ENCODE results near the gene SELENOI. TPM values are rescaled to one million over a fixed set of nuclear protein-coding genes. Genes with fewer than 3 reads are reported as not detected.
"Not testable (repeated sequence)": the region's sequence is repeated elsewhere in the genome, so short reads cannot be mapped to it uniquely, and the experiment has no call there.

Gene SELENOI
- total RNA-seq, 1 donor from 2014 or later = 14.5 TPM

GRCh38 chr2:26351375-26352090 lies 5.6 kb downstream of the SELENOI start:
- DNase-seq (ENCODE audit: low spot score) = no peak
- intact Hi-C loops (cut with DNase I) = no loop called here

GRCh38 chr2:26352892-26353291 lies 6.9 kb downstream of the SELENOI start:
- DNase-seq (ENCODE audit: low spot score) = no peak
- intact Hi-C loops (cut with DNase I) = no loop called here

DNA sequence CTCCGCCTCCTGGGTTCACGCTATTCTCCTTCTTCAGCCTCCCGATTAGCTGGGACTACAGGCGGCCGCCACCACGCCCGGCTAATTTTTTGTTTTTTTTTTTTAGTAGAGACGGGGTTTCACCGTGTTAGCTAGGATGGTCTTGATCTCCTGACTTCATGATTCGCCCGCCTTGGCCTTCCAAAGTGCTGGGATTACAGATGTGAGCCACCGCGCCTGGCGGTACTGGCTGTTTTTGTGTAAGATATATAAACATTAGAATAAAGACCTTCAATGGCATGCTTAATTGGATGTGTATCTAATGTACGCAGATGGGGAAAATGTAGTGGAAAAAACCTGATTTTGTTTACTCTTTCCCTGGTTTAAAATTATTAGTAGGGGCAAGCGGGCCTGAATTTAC lies 8.5 kb downstream of the SELENOI start:
- intact Hi-C loops (cut with DNase I); DNase-seq (ENCODE audit: low spot score): not testable (repeated sequence)

- intact Hi-C loops (cut with DNase I) = no loop called here
- no peak for DNase-seq (ENCODE audit: low spot score)
These were observed 9.4 kb downstream of the SELENOI start for GRCh38 chr2:26355038-26355995.

DNA sequence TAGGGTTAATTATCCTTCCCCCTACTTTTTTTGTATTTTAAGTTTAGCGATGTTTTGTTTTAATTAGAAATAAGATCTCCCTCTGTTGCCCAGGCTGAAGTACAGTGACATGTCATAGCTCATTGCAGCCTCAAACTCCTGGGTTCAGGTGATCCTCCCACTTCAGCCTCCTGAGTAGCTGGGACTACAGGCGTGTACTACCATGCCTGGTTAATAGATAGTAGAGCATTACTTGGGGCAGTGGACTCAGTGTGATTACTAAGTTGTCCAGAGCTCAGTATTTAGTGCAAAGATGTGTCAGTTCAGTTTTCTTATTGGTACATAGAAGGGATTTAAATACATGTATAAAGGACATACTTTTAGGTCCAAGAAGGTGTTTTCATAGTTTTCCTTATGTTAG lies 10.2 kb downstream of the SELENOI start:
- intact Hi-C loops (cut with DNase I) = no loop called here

DNA sequence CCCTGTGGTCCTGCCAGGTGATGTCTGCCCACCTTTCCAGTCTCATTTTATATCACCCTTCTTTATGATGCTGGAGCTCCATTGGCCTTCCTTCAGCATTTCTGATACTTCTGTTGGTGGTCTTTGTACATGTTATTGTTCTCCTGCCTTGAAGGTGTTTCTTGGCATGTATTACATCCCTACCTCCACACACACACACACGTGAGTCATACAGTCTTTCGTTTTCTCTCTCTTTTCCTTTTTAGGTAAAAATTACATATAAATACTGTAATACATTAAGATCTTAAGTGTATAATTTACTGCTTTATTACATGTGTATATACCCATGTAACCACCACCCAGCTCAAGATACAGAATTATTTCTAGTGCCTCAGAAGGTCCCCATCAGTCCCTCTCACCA lies 10.8 kb downstream of the SELENOI start:
- no peak for DNase-seq (ENCODE audit: low spot score)
- intact Hi-C loops (cut with DNase I) = no loop called here

More for the DNA sequence above, 10.2 kb downstream of the SELENOI start:
- DNase-seq (ENCODE audit: low spot score) = no peak

GRCh38 chr2:26359886-26360473 lies 14.0 kb downstream of the SELENOI start:
- no peak for DNase-seq (ENCODE audit: low spot score)
- intact Hi-C loops (cut with DNase I) = no loop called here

GRCh38 chr2:26363323-26363722 lies 17.4 kb downstream of the SELENOI start:
- DNase-seq (ENCODE audit: low spot score) = no peak
- intact Hi-C loops (cut with DNase I) = no loop called here

DNA sequence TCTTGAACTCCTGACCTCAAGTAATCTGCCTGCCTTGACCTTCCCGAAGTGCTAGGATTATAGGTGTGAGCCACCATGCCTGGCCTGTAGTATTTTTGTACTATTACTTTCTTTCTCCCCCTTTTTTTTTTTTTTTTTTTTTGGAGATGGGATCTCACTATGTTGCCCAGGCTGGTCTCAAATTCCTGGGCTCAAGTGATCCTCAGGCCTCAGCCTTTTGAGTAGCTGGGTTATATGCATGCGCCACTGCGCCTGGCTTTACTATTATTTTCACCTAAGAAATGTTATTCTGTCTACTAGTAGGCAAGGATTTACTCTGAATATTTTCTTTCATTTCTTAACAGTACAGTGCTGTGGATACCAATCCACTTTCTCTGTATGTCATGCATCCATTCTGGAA lies 18.0 kb downstream of the SELENOI start:
- intact Hi-C loops (cut with DNase I) = no loop called here

DNA sequence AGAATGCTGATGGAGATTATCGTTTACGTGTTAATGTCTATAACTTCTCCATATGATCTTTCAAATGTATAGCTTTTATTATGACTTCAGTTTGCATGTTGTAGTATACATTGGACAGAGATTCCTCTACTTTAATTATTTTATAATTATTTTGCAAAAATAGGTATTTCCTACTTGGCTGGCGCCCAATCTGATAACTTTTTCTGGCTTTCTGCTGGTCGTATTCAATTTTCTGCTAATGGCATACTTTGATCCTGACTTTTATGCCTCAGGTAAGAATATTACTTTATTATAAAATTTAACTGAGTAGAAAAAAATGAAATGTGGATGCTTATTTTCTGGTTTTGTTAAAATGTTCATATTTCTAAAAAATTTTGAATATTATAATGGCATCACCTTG lies 18.7 kb downstream of the SELENOI start:
- no peak for DNase-seq (ENCODE audit: low spot score)
- intact Hi-C loops (cut with DNase I) = no loop called here

More for the DNA sequence above, 18.0 kb downstream of the SELENOI start:
- no peak for DNase-seq (ENCODE audit: low spot score)

DNA sequence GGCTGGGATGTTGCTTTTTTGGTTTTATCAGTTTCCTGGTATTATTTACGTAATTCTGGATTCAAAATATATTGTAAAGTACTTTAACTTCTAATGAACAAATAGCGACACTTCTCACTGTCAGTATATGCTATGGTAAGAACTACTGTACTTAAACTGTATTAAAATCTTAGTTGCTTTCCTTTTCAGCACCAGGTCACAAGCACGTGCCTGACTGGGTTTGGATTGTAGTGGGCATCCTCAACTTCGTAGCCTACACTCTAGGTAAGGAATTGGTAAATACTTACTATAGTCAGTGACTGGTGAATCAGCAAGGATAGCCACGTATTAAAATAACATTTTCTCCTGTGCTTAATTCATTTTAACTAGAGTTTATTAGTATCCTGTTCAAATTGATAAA lies 21.0 kb downstream of the SELENOI start:
- no peak for DNase-seq (ENCODE audit: low spot score)
- intact Hi-C loops (cut with DNase I) = no loop called here

- intact Hi-C loops (cut with DNase I) = not testable (repeated sequence)
These were observed 23.7 kb downstream of the SELENOI start for GRCh38 chr2:26369664-26370063.

GRCh38 chr2:26370909-26371308 lies 25.0 kb downstream of the SELENOI start:
- DNase-seq (ENCODE audit: low spot score); intact Hi-C loops (cut with DNase I): not testable (repeated sequence)

More at GRCh38 chr2:26369664-26370063, 23.7 kb downstream of the SELENOI start:
- not testable (repeated sequence) for DNase-seq (ENCODE audit: low spot score)

- no peak for DNase-seq (ENCODE audit: low spot score)
- intact Hi-C loops (cut with DNase I) = no loop called here
These were observed 30.9 kb downstream of the SELENOI start for GRCh38 chr2:26376799-26377198.

GRCh38 chr2:26380281-26380680 lies 34.3 kb downstream of the SELENOI start:
- intact Hi-C loops (cut with DNase I) = no loop called here
- DNase-seq (ENCODE audit: low spot score) = no peak

DNA sequence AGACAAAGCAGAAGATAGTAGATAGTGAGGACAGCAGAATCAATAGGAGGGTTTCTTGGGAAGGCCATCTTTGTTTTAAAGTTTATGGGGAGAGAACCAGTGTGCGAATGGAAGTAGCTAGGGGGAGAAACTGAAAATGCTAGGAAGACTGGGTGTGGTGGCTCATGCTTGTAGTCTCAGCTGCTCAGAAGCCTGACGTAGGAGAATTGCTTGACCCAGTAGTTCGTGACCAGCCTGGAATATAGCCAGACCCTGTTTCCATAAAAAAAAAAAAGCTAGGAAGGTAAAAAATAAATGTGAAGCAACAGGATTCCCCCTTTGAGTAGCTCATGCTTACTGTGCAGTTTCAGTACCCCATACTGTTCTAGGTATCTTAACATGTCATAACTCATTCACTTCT lies 36.6 kb downstream of the SELENOI start:
- no peak for DNase-seq (ENCODE audit: low spot score)
- intact Hi-C loops (cut with DNase I) = no loop called here

- no peak for DNase-seq (ENCODE audit: low spot score)
- intact Hi-C loops (cut with DNase I) = no loop called here
These were observed 38.2 kb downstream of the SELENOI start for GRCh38 chr2:26384183-26384582.

GRCh38 chr2:26384597-26384996 lies 38.7 kb downstream of the SELENOI start:
- intact Hi-C loops (cut with DNase I) = no loop called here
- DNase-seq (ENCODE audit: low spot score) = no peak

- intact Hi-C loops (cut with DNase I) = no loop called here
- DNase-seq (ENCODE audit: low spot score) = no peak
These were observed 41.2 kb downstream of the SELENOI start for GRCh38 chr2:26387189-26387588.

DNA sequence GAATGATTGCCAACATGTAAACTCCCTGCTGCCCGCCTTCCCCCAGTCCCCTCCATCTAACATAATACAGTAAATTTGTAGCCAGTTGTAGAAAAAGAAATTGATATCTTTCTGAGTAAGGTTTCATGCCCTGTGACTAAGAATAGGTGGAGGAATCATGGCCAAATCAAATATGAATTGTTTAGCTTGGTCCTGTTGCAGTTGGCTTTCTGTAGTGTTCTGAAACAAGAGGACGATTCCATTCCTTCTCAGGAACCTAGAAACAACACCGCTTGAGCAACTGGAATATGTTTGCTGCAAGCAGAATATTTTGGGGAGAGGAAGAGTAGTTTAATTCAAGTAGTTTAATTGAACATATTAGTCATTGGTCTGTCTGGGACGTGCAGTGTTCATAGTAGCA lies 48.8 kb downstream of the SELENOI start:
- DNase-seq (ENCODE audit: low spot score) = no peak
- intact Hi-C loops (cut with DNase I) = no loop called here

All from cardiac septum (tissue), 1 donor.